Esophagus squamous epithelium (tissue), 5 donors: ENCODE data around the gene C1RL. TPM values are rescaled to one million over a fixed set of nuclear protein-coding genes. Genes with fewer than 3 reads are reported as not detected.

ENCODE experiments used
- DNase-seq: peaks from one replicate; lab custom pipeline; 2025; lab: John Stamatoyannopoulos, UW
- H3K27ac ChIP-seq, 4 donors: fragments of 200-600 bp; sonication (generic); one replicate each; pipeline ENCODE4 v1.5.1; 2016 to 2019; ENCODE audit warnings: mild to moderate bottlenecking in 1 of 4
- H3K27me3 ChIP-seq, 4 donors: fragments of 200-600 bp; sonication (generic); 1 replicate in 3 of 4; 2 replicates in 1 of 4; pipeline versions ENCODE4 v1.5.1 to v1.6.0; 2017 to 2021; ENCODE audit warnings: antibody characterized with exemption in 1 of 4
- H3K36me3 ChIP-seq, 3 donors: fragments of 200-600 bp; sonication (generic); one replicate each; pipeline ENCODE4 v1.5.1; 2016 to 2019
- H3K4me1 ChIP-seq, 3 donors: fragments of 200-600 bp; sonication (generic); one replicate each; pipeline ENCODE4 v1.5.1; 2017 to 2019
- H3K4me3 ChIP-seq, 4 donors: fragments of 200-600 bp; sonication (generic); 1 replicate in 3 of 4; 2 replicates in 1 of 4; pipeline ENCODE4 v1.5.1; 2016 to 2019; ENCODE audit warnings: mild to moderate bottlenecking in 2 of 4, moderate library complexity in 1 of 4
- H3K9me3 ChIP-seq, 3 donors: fragments of 200-600 bp; sonication (generic); one replicate each; pipeline ENCODE4 v1.5.1; 2016 to 2019
- CTCF ChIP-seq, 6 experiments: fragments of 450-650 bp in 4 of 6; fragments of 200-600 bp in 2 of 6; sonication (generic) in 2 of 6; IDR thresholded peaks; one replicate each; pipeline ENCODE4 v1.5.1; 2016 to 2019; ENCODE audit warnings: antibody characterized with exemption in 6 of 6, mild to moderate bottlenecking in 4 of 6, moderate library complexity in 4 of 6
- POLR2A ChIP-seq, 4 donors: fragments of 450-650 bp; IDR thresholded peaks; one replicate each; pipeline ENCODE4 v1.6.1; 2017; ENCODE audit warnings: antibody characterized with exemption in 4 of 4, mild to moderate bottlenecking in 4 of 4, moderate library complexity in 3 of 4
- WGBS, 2 donors: methylation state at CpG; one replicate each; pipeline ENCODE4 v1.1.5; 2018; 5-methylcytosine and 5-hydroxymethylcytosine counted together
- intact Hi-C: fragments of 100-400 bp; cut with DNase I; formaldehyde crosslinking; loops from one replicate; pipeline ENCODE4 v1.15.0; 2022
- total RNA-seq, 4 donors: library from RNA; depleted of rRNA; stranded (reverse); fragments of >200 nt; gene quantifications; one replicate each; pipeline ENCODE4 v1.1.0, GENCODE V29; 2016
- donor health status: DM: yes; HTN: yes; CAD: no.

C1RL gene
- total RNA-seq, 4 donors from 2014 or later = 13.0 to 53.2 (median 25.8) TPM

- no peak for TF ChIP-seq POLR2A (IDR thresholded peaks at IDR 0.05)
- TF ChIP-seq CTCF (IDR thresholded peaks at IDR 0.05) = no peak
- peak overlapping the region; percentile 36 to 68 (median 50) for H3K4me3 ChIP-seq
- H3K27me3 ChIP-seq = no peaks in the 10 kb centered on the region
- H3K27ac ChIP-seq = peak overlapping the region; percentile 78 to 92 (median 87)
- DNase-seq = no peak
- peaks cover 18 to 56% (median 47%) of the 10 kb centered on the region in 3 donors for H3K4me1 ChIP-seq
- no peaks in the 10 kb centered on the region for H3K9me3 ChIP-seq
- intact Hi-C loops = loop anchor here (5.0 kb wide), 1 partner anchor 34 kb away; no protein-coding TSS in a partner anchor
- H3K36me3 ChIP-seq = peaks cover 0 to 28% (median 7%) of the 10 kb centered on the region in 3 donors
- WGBS, 2 donors = 24 to 31% methylated on average over 2 to 7 of the region's 10 CpGs
Measured at GRCh38 chr12:7091660-7092228, 17.3 kb downstream of the C1RL start.

GRCh38 chr12:7091171-7091570 lies 17.8 kb downstream of the C1RL start:
- intact Hi-C loops = loop anchor here (5.0 kb wide), 1 partner anchor 34 kb away; no protein-coding TSS in a partner anchor
- DNase-seq = no peak
- H3K36me3 ChIP-seq = peaks cover 0 to 31% (median 7%) of the 10 kb centered on the region in 3 donors
- peak overlapping the region; percentile 78 to 92 (median 87) for H3K27ac ChIP-seq
- no peaks in the 10 kb centered on the region for H3K27me3 ChIP-seq
- no peaks in the 10 kb centered on the region for H3K9me3 ChIP-seq
- WGBS, 2 donors = 38 to 55% methylated on average over 3 to 4 of the region's 7 CpGs
- H3K4me1 ChIP-seq = peaks cover 18 to 56% (median 47%) of the 10 kb centered on the region in 3 donors
- TF ChIP-seq CTCF (IDR thresholded peaks at IDR 0.05) (no peak), POLR2A (IDR thresholded peaks at IDR 0.05) (no peak)
- peak overlapping the region; percentile 36 to 68 (median 50) for H3K4me3 ChIP-seq

- WGBS, 2 donors = 58 to 59% methylated on average over 11 to 15 of the region's 16 CpGs
- no peaks in the 10 kb centered on the region for H3K27me3 ChIP-seq
- peaks cover 0 to 38% (median 7%) of the 10 kb centered on the region in 3 donors for H3K36me3 ChIP-seq
- no peak for DNase-seq
- TF ChIP-seq POLR2A (IDR thresholded peaks at IDR 0.05) (no peak), CTCF (IDR thresholded peaks at IDR 0.05) (no peak)
- H3K9me3 ChIP-seq = no peaks in the 10 kb centered on the region
- H3K27ac ChIP-seq = peak overlapping the region; percentile 78 to 92 (median 87)
- intact Hi-C loops = loop anchor here (5.0 kb wide), 1 partner anchor 33 kb away; no protein-coding TSS in a partner anchor
- H3K4me1 ChIP-seq = peaks cover 18 to 56% (median 47%) of the 10 kb centered on the region in 3 donors
- peak overlapping the region; percentile 36 to 68 (median 50) for H3K4me3 ChIP-seq
Measured at GRCh38 chr12:7090222-7090998, 18.6 kb downstream of the C1RL start.

GRCh38 chr12:7089196-7089871 lies 19.7 kb downstream of the C1RL start:
- no peaks in the 10 kb centered on the region for H3K9me3 ChIP-seq
- peaks cover 18 to 56% (median 47%) of the 10 kb centered on the region in 3 donors for H3K4me1 ChIP-seq
- no peak for DNase-seq
- H3K27ac ChIP-seq = peak overlapping the region; percentile 78 to 92 (median 87)
- no peaks in the 10 kb centered on the region for H3K27me3 ChIP-seq
- H3K36me3 ChIP-seq = peaks cover 0 to 48% (median 14%) of the 10 kb centered on the region in 3 donors
- H3K4me3 ChIP-seq = peak overlapping the region in 2 of 4 donors; percentile 53 to 68
- intact Hi-C loops = no loop called here
- TF ChIP-seq CTCF (IDR thresholded peaks at IDR 0.05) (no peak), POLR2A (IDR thresholded peaks at IDR 0.05) (no peak)
- 62 to 85% methylated on average over 6 to 10 of the region's 11 CpGs for WGBS, 2 donors
